Activated CD8-positive, alpha-beta memory T cell treated with anti-CD3 and anti-CD28 coated beads, Interleukin-2, amount 50 U/mL, for 24 hours (primary cell): ENCODE measurements around the gene CHKB.
"Not testable (repeated sequence)": the region's sequence is repeated elsewhere in the genome, so short reads cannot be mapped to it uniquely, and the experiment has no call there.

Source experiments
- DNase-seq: peaks from one replicate; pipeline ENCODE4 v3.0.0-alpha.2; 2020; ENCODE audit errors: extremely low read depth

CHKB gene

GRCh38 chr22:50548921-50549790 is 33.5 kb downstream of the CHKB start:
- DNase-seq: no peak

GRCh38 chr22:50548040-50548920 is 34.4 kb downstream of the CHKB start:
- DNase-seq: no peak

GRCh38 chr22:50547263-50547985 is 35.2 kb downstream of the CHKB start:
- no peak for DNase-seq

GRCh38 chr22:50546326-50547262 is 36.1 kb downstream of the CHKB start:
- no peak for DNase-seq

- DNase-seq: no peak
These were observed 36.9 kb downstream of the CHKB start, which contains the start of gene KLHDC7B for GRCh38 chr22:50545522-50546325. TSS of gene KLHDC7B (plus strand) at chr22:50545899. CDS start at chr22:50546244, 345 bp downstream.

GRCh38 chr22:50544746-50545253 is 37.8 kb downstream of the CHKB start:
- no peak for DNase-seq

DNA sequence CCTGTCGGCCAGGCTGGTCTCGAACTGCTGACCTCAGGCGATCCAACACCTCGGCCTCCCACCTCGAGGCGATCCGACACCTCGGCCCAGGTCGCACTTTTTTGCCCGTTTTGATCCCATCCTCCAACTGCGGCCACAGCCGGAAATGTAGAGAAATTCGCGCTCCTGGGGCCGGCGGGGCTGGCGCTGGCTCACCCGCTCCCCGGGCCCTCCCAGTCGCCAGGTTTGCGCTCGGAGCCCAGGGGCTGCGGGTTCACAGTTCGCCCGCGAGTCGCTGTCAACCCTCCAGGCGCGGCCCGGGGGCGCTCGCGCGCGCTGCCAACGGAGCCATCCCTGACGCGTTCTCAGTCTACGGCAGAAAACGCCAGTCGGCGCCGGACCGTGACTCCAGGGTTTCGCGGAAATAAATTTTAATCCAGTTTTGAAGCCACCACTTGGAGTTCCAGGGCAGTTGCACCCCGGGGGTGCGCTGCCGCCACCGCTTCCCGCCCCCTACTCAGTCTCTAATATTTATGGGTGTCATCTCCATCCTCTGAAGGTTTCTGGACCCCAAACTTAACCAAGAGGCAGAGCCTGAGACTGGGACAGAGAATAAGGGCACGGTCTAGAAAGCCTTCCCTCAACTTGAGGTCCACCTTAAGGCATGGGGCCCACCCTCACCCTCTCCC is 38.4 kb downstream of the CHKB start:
- no peak for DNase-seq

- no peak for DNase-seq
These were observed 40.2 kb downstream of the CHKB start for GRCh38 chr22:50542416-50542927.

DNA sequence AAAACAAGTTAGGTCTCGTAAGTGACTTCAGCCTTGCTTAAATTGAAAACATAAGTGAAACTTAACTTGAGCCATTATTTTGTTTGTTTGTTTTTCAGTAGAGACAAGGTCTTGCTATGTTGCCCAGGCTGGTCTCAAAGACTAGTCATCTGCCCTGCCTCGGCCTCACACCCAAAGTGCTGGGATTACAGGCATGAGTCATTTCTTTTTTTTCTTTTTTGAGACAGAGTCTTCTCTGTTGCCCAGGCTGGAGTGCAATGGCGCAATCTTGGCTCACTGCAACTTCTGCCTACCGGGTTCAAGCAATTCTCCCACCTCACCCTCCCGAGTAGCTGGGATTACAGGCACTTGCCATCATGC is 41.0 kb downstream of the CHKB start:
- DNase-seq: not testable (repeated sequence)

DNA sequence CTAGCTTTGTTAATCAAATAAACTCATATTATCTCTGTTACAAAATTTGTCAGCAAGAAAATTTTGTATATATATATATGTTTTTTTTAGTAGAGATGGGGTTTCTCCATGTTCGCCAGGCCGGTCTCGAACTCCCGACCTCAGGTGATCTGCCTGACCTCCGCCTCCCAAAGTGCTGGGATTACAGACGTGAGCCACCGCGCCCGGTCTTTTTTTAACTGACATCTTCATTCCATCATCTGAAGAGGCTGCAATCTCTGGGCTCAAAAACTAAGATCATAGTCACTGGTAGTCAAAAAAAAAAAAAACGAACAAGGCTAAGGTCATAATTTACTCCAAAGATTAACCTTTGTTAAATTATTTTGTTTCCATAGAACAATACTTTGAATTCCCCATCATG is 42.3 kb downstream of the CHKB start:
- DNase-seq: no peak

GRCh38 chr22:50537765-50538164 is 44.9 kb downstream of the CHKB start:
- no peak for DNase-seq

- DNase-seq: no peak
These were observed 46.4 kb downstream of the CHKB start for GRCh38 chr22:50536226-50536625.

DNA sequence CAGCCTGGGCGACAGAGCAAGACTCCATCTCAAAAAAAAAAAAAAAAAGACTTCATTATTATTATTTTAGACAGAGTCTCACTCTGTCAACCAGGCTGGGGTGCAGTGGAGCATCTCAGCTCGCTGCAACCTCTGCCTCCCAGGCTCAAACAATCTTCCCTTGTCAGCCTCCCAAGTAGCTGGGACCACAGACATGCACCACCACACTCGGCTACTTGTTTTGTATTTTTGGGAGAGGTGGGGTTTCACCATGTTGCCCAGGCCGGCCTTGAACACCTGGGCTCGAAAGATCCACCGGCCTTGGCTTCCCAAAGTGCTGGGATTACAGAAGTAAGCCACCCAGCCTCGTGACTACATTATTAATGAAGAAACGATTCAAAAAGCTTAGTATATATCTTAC is 47.5 kb downstream of the CHKB start:
- DNase-seq: no peak

- DNase-seq: not testable (repeated sequence)
These were observed 48.6 kb downstream of the CHKB start for GRCh38 chr22:50533856-50534711.

- DNase-seq: no peak
These were observed 49.5 kb downstream of the CHKB start for GRCh38 chr22:50532824-50533796.

DNA sequence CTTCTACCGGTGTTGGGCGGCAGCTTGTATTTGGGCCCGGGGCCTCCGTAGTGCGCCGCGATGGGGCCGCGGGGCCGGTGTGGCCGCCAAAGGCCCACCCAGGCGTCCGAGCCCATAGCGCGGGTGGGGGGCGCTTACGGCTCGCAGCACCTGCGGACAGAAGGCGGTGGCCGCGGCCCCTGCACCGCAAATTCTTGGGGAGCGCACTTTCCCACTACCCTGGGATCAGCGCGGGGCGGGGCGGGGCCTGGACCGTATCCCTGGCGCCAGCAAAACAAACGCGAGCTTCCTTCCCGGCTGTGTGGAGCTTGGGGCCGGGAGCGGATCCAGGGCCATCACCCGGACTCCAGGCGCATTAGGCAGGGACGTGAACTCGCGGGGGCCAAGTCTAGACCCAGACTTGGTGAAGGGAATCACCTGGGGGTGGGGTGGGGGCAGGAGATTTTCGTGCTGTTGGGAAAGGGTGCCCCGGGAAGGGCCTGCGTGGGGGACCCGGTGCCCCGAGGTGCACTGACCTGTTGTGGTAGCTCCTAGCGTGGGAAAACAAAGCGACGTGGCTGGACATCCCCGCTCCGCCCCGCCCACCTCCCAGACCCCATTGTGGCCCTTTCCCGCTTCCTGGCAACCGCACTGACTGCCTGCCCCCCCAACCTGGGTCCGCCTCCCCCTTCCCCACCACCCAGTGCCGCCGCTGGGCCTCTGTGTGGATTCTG is 50.5 kb downstream of the CHKB start:
- DNase-seq: no peak
